ENCODE results near the gene SCNM1.

SCNM1 gene

DNA sequence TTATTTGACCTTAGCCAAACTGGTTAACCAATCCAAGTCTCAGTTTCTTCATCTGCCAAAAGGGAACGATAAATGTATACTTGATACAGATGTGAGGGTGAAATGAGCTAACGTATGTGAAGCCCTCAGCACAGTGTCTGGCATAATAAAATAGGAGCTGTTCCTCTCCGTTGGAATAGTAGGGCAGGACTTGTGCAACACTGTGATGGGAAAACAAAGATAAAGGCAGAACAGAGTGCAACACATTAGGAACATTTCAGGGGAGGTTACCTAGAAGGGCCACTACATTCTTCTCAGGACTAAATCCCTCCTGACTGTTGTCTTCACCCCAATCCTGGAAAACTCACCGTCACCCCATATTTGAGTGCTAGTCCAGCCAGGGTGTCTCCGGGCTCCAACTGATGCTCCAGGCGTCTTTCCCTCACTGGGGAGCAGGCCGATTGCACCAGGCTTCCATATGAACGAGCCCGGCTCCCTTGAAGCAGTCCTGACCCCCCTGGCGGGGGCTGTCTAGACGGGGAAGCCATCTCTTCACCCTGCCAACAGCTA, 1.1 kb upstream of the SCNM1 start:
- TF ChIP-seq ZNF274 (IDR thresholded peaks at IDR 0.05; ENCODE audit: low read depth, low read length): no peak
- peak overlapping the region; percentile 75 for H3K4me3 ChIP-seq (ENCODE audit: low read length)

DNA sequence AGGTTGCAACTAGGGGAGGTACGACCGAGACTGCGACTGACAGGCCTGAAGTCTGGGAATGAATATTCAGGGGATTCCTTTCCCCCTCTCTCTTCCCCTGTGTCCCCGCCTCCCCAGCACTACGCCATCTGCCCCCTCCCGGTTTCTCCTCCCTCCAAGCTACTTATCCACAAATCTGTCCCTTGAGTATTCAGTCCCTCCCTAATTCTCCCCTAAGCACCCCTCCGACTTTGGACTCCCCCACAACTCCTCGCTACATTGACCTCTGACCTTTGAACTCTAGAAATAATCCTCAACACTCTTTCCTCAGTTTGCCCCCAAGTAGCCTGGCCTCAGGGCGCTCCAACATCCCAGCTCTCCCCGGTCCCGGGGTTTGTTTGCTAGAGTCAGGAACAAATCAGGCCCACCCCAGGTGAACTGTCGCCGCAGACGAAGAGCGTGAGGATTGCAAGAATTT, 635 bp upstream of the SCNM1 start:
- peak overlapping the region; percentile 75 for H3K4me3 ChIP-seq (ENCODE audit: low read length)
- no peak for TF ChIP-seq ZNF274 (IDR thresholded peaks at IDR 0.05; ENCODE audit: low read depth, low read length)

DNA sequence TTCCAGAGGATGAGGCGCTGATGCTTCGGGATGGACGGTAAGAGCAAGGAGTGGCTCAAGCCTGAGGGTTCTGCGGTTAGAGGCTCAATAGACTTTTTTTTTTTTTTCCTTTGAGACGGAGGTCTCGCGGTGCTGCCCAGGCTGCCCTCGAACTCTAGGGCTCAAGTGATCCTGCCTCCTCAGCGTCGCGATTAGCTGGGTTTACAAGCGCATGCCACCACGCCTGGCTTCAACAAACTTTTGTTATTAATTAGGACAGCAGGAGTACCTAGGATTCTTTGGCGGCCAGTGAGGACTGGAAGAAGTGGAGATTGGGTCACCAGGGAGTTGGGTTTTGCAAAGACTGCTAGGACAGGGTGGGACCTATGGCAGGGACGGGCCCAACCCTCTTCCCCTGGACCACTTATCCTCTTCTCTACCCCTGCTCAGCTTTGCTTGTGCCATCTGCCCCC, 587 bp downstream of the SCNM1 start:
- peak overlapping the region; percentile 87 for H3K4me3 ChIP-seq (ENCODE audit: low read length)
- no peak for TF ChIP-seq ZNF274 (IDR thresholded peaks at IDR 0.05; ENCODE audit: low read depth, low read length)

DNA sequence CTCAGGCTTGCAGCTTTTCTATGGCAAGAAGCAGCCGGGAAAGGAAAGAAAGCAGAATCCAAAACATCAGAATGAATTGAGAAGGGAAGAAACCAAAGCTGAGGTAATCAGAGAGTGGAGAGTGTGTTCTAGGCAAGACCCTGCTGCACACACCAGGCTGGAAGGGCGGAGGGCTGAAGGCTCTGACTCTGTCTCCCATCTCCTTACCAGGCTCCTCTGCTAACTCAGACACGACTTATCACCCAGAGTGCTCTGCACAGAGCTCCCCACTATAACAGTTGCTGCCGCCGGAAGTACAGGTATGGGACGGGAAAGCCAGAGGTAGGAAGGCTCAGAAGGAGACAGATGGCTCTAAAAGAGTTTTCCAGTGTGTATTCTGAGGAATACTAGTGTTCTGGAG, 1.2 kb downstream of the SCNM1 start:
- H3K4me3 ChIP-seq (ENCODE audit: low read length): peak overlapping the region; percentile 87; the same call in 1 of the 2 replicates
- no peak for TF ChIP-seq ZNF274 (IDR thresholded peaks at IDR 0.05; ENCODE audit: low read depth, low read length)

DNA sequence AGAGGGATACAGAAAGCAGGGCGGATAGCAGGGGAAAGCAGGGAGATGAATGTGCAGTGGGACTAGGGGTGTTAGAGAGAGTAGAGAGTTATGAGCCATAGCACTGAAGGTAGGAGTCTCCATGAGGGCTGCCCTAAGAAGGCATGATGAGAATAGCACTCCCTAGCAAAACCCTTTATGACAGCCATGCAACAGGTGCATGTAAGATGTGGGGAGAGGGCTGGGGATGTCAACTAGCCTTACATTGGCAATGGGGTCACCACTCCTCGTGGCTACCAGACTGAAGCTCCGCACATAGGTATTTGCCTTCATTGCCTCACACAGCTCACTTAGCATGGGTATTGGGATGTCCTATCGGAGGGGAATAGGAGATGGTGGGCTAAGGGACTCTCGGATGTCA, 5.2 kb downstream of the SCNM1 start:
- no peak for TF ChIP-seq ZNF274 (IDR thresholded peaks at IDR 0.05; ENCODE audit: low read depth, low read length)
- H3K4me3 ChIP-seq (ENCODE audit: low read length): no peak overlapping the region

DNA sequence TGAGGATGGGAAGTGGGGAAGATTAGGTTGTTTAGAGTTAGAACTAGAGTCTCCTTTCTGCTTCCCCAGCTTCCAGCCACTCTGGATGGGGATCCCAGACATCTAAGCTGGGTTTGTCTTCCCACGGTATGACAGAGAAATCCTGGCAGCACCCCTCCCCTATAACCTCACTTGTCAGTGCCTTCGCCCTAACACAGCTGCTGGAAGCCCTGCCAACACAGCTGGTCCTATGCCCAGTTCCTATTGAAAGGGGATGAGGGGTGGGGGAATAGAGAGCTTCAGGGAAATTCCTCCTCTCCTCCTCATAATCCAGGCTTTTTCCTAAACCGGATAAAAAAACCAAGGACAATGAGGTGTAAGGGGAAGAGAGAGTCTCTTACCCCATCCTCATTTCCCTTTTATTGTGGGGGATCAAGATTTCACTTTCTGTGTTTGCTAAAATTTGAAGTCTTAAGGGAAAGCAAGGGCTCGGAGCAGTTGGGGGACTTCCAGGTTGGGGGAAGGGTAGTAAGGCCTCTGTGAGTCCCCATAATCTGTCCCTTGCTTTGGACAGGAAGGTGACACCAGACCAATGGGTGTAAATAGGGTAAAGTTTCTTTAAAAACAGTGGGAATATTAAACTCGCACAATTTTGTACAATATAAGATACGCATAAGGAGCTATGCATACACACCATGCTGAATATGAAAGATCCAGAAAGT, 9.2 kb downstream of the SCNM1 start:
- no peak overlapping the region for H3K4me3 ChIP-seq (ENCODE audit: low read length)
- TF ChIP-seq ZNF274 (IDR thresholded peaks at IDR 0.05; ENCODE audit: low read depth, low read length): no peak

DNA sequence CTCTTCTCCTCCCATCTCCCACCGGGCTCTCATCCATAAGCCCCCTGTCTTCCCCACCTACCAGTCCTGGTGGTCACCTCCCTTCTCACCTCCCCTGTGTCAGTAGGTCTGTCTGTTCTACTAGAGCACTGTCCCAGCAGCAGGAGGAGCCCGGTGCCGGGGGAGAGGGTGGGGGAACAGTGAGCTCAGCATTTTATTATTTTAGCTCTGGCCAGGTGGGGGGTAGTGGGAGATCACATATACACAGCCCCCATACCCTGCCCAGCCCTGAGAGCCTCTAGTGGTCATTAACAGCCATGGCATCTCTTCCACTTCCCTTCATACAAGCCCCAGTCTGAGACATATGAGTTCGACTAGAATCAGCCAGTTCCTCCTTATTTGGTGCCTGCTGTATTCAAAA, 9.9 kb downstream of the SCNM1 start, which contains the start of gene TMOD4:
Gene TMOD4 (minus strand): TSS at position 119 of the 400 bp plus-strand sequence. CDS start 1,106 bp downstream, outside the sequence.
- no peak within 1 kb of the TSS for H3K4me3 ChIP-seq (ENCODE audit: low read length)
- TF ChIP-seq ZNF274 (IDR thresholded peaks at IDR 0.05; ENCODE audit: low read depth, low read length): no peak

DNA sequence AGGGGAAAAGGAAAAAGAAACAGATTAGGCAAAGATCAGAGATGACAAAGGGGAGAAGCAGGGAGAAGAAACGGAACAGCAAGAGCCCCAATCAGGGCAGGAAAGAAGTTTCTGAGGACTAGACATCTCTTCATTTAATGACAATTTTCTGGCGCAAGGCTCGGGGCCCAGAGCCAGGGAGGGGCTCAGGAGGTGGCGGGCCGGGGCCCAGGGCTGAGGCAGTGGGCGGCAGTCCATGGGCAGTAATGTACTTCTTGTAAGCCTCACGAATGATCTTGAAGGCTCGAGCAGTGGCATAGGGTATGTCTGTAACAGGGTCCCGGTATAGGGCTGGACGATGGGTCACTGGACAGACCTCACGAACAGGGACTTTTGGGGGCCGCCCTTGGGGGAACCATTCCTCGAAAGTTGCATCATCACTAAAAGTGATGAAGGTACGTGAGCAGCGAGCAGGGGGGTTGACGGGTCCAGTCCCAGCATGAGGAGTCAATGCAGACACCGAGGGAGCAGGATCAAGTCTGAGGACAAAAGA, 10.6 kb downstream of the SCNM1 start:
- H3K4me3 ChIP-seq (ENCODE audit: low read length): no peak overlapping the region
- TF ChIP-seq ZNF274 (IDR thresholded peaks at IDR 0.05; ENCODE audit: low read depth, low read length): no peak

DNA sequence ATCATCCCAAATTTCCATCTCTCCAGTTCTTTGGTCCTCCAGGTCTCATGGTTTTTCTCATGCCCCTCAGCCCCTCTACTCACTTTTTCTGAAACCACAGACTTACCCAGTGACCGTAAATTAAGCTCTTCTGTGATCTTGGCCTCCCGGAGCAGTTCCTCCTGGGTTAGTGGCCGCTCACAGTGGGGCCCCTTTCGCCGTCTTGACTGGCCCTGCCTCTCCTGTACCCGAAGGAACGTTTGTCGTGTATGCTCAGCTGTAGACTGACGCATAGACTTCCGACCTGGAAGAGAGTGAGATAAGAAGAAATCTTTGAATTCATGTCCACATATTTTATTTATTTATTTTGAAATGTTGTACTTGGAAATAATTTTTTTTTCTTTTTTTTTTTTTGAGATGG, 18.3 kb downstream of the SCNM1 start:
- TF ChIP-seq ZNF274 (IDR thresholded peaks at IDR 0.05; ENCODE audit: low read depth, low read length): no peak
- no peak overlapping the region for H3K4me3 ChIP-seq (ENCODE audit: low read length)

DNA sequence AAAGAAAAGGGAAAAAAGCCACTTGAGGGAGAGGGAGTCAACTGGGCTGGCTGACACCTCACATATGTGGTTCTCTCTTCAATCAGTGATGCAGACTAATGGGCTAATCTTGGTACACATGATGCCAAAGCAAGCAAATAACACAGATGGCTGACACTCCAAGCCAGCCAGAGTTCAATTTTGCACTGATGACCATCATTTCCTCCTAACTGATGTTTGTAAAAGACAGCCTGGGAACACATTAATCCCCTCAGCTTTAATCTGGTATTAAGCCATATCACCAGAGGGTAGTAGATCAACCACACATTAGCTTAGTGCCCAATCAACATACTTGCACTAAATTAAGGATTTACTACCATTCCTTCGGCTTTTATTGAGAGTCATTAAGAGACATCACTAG, 21.3 kb downstream of the SCNM1 start:
- no peak overlapping the region for H3K4me3 ChIP-seq (ENCODE audit: low read length)
- no peak for TF ChIP-seq ZNF274 (IDR thresholded peaks at IDR 0.05; ENCODE audit: low read depth, low read length)

DNA sequence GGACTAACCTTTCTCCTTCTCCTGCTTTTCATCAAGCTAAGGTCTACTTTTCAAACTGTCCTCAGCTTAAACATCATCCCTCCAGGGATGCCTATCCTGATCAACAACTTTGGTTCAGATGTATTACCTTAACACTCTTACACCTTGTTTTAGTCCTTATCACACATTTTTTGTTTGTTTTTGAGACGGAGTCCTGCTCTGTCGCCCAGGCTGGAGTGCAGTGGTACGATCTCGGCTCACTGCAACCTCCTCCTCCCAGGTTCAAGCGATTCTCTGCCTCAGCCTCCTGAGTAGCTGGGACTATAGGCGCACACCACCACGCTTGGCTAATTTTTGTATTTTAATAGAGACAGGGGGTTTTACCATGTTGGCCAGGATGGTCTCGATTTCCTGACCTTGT, 22.7 kb downstream of the SCNM1 start:
- peak overlapping the region; percentile 97 for H3K4me3 ChIP-seq (ENCODE audit: low read length)

DNA sequence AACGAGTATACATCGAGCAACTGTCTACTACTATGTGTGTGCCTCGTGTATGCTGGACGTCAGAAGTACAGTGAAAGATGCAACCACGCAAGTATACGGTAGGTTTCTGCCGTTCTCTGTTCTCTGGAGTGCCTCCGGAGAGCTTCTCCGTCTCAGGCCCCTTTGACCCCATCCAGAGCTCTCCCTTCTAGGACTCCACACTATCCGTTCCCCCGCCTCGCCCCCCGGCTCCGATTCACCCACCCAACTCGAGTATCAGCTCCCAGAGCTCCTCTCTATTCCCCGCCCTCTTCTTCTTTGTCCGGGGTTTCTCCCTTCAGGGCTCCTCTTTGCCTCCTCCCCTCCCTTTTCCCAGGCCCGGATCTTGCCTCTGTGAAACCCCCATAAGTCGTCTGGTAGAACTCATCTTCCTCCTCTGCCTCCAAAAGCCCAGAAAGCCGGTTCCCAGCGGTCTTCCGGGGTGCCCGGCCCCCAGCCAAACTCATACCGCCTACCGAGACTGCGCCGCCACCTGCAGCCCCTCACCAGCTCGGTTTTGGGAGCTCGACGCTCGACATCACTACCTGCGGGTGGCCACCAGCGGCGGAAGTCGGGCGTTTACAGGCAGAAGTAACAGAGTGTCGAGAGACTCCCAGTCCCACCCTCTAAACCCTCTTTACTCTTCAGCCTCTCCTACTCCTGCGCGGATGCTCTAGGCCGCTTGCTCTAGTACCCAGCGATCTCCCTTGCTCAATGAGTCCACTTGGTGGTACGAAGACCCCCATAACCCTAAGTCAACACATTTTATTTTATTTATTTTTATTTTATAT, 23.9 kb downstream of the SCNM1 start, which contains the start of gene VPS72:
Gene VPS72 (minus strand): TSS at position 561 of the 809 bp plus-strand sequence. CDS start 76 bp downstream, at position 485.
- H3K4me3 ChIP-seq (ENCODE audit: low read length): peak within 1 kb of the TSS; percentile 97
- no peak for TF ChIP-seq ZNF274 (IDR thresholded peaks at IDR 0.05; ENCODE audit: low read depth, low read length)

DNA sequence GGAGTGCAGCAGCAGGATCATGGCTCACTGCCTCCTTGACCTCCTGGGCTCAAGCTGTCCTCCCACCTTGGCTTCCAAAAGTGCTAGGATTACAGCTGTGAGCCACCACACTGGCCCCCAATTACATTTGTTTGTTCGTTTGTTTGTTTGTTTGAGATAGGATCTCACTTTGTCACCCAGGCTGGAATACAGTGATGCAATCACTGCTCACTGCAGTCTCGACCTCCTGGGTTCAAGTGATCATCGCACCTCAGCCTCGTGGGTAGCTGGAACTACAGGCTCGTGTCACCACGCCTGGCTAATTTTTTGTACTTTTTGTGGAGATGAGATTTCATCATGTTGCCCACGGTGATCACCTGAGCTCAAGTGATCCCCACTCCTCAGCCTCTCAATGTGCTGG, 26.1 kb downstream of the SCNM1 start:
- H3K4me3 ChIP-seq (ENCODE audit: low read length): no peak overlapping the region
- no peak for TF ChIP-seq ZNF274 (IDR thresholded peaks at IDR 0.05; ENCODE audit: low read depth, low read length)

DNA sequence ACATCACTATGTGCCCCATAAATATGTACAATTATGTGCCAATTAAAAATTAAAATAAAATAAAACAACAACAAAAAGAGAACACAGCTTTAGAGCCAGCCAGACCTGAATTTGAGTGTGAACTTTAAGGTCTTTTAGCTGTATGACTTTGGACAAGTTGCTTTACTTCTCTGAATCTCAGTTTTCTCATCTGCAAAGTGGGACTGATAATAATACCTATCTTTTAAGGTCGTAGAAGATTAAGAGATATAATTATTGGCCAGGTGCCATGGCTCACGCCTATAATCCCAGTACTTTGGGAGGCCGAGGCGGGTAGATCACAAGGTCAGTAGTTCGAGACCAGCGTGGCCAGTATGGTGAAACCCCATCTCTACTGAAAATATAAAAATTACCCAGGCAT, 27.4 kb downstream of the SCNM1 start:
- TF ChIP-seq ZNF274 (IDR thresholded peaks at IDR 0.05; ENCODE audit: low read depth, low read length): no peak

More for the DNA sequence above, 27.4 kb downstream of the SCNM1 start:
- no peak overlapping the region for H3K4me3 ChIP-seq (ENCODE audit: low read length)
